ENCODE measurements around the gene FAM9B. TPM values are rescaled to one million over a fixed set of nuclear protein-coding genes. Genes with fewer than 3 reads are reported as not detected.
"Not testable (repeated sequence)": the region's sequence is repeated elsewhere in the genome, so short reads cannot be mapped to it uniquely, and the experiment has no call there.

Gene FAM9B
- total RNA-seq, 1 experiment from 2014 or later, result 0.19 TPM

DNA sequence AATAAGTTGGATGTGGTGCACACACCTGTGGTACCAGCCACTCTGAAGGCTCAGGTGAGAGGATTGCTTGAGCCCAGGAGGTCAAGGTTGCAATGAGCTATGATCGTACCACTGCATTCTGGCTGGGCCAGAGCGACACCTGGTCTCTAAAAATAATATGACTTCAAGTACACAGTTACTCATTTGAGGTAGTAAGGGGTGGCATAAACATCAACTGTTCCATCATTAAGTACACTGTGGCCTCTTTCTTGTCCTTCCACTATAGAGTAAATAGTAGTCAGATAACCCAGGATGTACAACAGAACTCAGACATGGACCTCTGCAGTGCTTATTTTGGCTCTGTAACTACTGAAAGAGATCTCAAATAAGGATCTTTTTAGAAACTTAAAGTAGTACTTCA lies 10.6 kb downstream of the FAM9B start:
- Histone ChIP-seq H3K4me1 (ENCODE audit: insufficient read depth, low read length, poor library complexity, severe bottlenecking) (no peaks in the 10 kb centered on the region), H3K9me3 (ENCODE audit: low read depth, low read length, poor library complexity, severe bottlenecking) (no peaks in the 10 kb centered on the region), H3K36me3 (ENCODE audit: insufficient read depth, low read length, poor library complexity, severe bottlenecking) (no peaks in the 10 kb centered on the region), H3K27me3 (replicated peaks; ENCODE audit: insufficient read depth, low read depth, low read length, poor library complexity) (no peaks in the 10 kb centered on the region), H3K27ac (ENCODE audit: low read depth, low read length, poor library complexity, severe bottlenecking) (no peak overlapping the region), H3K4me3 (ENCODE audit: low read depth, low read length, poor library complexity, severe bottlenecking) (no peak overlapping the region)
- BruUV-seq (replicated peaks), result no TSS peak
- DNase-seq (ENCODE audit: low spot score), result no peak
- TF ChIP-seq, protein P1, sequence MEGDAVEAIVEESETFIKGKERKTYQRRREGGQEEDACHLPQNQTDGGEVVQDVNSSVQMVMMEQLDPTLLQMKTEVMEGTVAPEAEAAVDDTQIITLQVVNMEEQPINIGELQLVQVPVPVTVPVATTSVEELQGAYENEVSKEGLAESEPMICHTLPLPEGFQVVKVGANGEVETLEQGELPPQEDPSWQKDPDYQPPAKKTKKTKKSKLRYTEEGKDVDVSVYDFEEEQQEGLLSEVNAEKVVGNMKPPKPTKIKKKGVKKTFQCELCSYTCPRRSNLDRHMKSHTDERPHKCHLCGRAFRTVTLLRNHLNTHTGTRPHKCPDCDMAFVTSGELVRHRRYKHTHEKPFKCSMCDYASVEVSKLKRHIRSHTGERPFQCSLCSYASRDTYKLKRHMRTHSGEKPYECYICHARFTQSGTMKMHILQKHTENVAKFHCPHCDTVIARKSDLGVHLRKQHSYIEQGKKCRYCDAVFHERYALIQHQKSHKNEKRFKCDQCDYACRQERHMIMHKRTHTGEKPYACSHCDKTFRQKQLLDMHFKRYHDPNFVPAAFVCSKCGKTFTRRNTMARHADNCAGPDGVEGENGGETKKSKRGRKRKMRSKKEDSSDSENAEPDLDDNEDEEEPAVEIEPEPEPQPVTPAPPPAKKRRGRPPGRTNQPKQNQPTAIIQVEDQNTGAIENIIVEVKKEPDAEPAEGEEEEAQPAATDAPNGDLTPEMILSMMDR (conservative IDR thresholded peaks at IDR 0.05; ENCODE audit: low read depth, low read length), result no peak
- CTCF ChIA-PET, result no interaction called here
- intact Hi-C loops (cut with micrococcal nuclease; ENCODE audit: unreplicated experiment), result no loop called here
- POLR2A ChIA-PET (ENCODE audit: low non-redundant PET), result no interaction called here

GRCh38 chrX:9019151-9019550 lies 14.8 kb downstream of the FAM9B start:
- H3K9me3 ChIP-seq (ENCODE audit: low read depth, low read length, poor library complexity, severe bottlenecking), result no peaks in the 10 kb centered on the region
- BruUV-seq (replicated peaks), result no TSS peak
- no peak overlapping the region for H3K4me3 ChIP-seq (ENCODE audit: low read depth, low read length, poor library complexity, severe bottlenecking)
- intact Hi-C loops (cut with micrococcal nuclease; ENCODE audit: unreplicated experiment), result no loop called here
- no peak for TF ChIP-seq EZH2 (IDR thresholded peaks at IDR 0.05; ENCODE audit: borderline replicate concordance, low read depth, low read length, poor library complexity, severe bottlenecking)
- TF ChIP-seq, protein P1 (conservative IDR thresholded peaks at IDR 0.05; ENCODE audit: low read depth, low read length), result no peak
- H3K27me3 ChIP-seq (replicated peaks; ENCODE audit: insufficient read depth, low read depth, low read length, poor library complexity), result no peaks in the 10 kb centered on the region
- ChIA-PET POLR2A (ENCODE audit: low non-redundant PET) (no interaction called here), CTCF (no interaction called here)
- no peaks in the 10 kb centered on the region for H3K36me3 ChIP-seq (ENCODE audit: insufficient read depth, low read length, poor library complexity, severe bottlenecking)
- no peak overlapping the region for H3K27ac ChIP-seq (ENCODE audit: low read depth, low read length, poor library complexity, severe bottlenecking)
- no peak for DNase-seq (ENCODE audit: low spot score)
- no peaks in the 10 kb centered on the region for H3K4me1 ChIP-seq (ENCODE audit: insufficient read depth, low read length, poor library complexity, severe bottlenecking)

- H3K36me3 ChIP-seq (ENCODE audit: insufficient read depth, low read length, poor library complexity, severe bottlenecking); DNase-seq (ENCODE audit: low spot score); CTCF ChIA-PET; H3K4me1 ChIP-seq (ENCODE audit: insufficient read depth, low read length, poor library complexity, severe bottlenecking); H3K27ac ChIP-seq (ENCODE audit: low read depth, low read length, poor library complexity, severe bottlenecking); POLR2A ChIA-PET (ENCODE audit: low non-redundant PET); H3K9me3 ChIP-seq (ENCODE audit: low read depth, low read length, poor library complexity, severe bottlenecking); H3K4me3 ChIP-seq (ENCODE audit: low read depth, low read length, poor library complexity, severe bottlenecking); BruUV-seq (replicated peaks); intact Hi-C loops (cut with micrococcal nuclease; ENCODE audit: unreplicated experiment); H3K27me3 ChIP-seq (replicated peaks; ENCODE audit: insufficient read depth, low read depth, low read length, poor library complexity): not testable (repeated sequence)
Observed at GRCh38 chrX:9018332-9018731, 15.6 kb downstream of the FAM9B start.

- CTCF ChIA-PET, result no interaction called here
- TF ChIP-seq, protein P1 (conservative IDR thresholded peaks at IDR 0.05; ENCODE audit: low read depth, low read length), result no peak
- no peak for TF ChIP-seq EZH2 (IDR thresholded peaks at IDR 0.05; ENCODE audit: borderline replicate concordance, low read depth, low read length, poor library complexity, severe bottlenecking)
- no peaks in the 10 kb centered on the region for H3K27me3 ChIP-seq (replicated peaks; ENCODE audit: insufficient read depth, low read depth, low read length, poor library complexity)
- POLR2A ChIA-PET (ENCODE audit: low non-redundant PET), result no interaction called here
- H3K9me3 ChIP-seq (ENCODE audit: low read depth, low read length, poor library complexity, severe bottlenecking), result no peaks in the 10 kb centered on the region
- no TSS peak for BruUV-seq (replicated peaks)
- H3K36me3 ChIP-seq (ENCODE audit: insufficient read depth, low read length, poor library complexity, severe bottlenecking), result no peaks in the 10 kb centered on the region
- H3K4me3 ChIP-seq (ENCODE audit: low read depth, low read length, poor library complexity, severe bottlenecking), result no peak overlapping the region
- no peak overlapping the region for H3K27ac ChIP-seq (ENCODE audit: low read depth, low read length, poor library complexity, severe bottlenecking)
- intact Hi-C loops (cut with micrococcal nuclease; ENCODE audit: unreplicated experiment), result no loop called here
- DNase-seq (ENCODE audit: low spot score), result no peak
- no peaks in the 10 kb centered on the region for H3K4me1 ChIP-seq (ENCODE audit: insufficient read depth, low read length, poor library complexity, severe bottlenecking)
Observed at GRCh38 chrX:9003041-9003440, 30.9 kb downstream of the FAM9B start.

All from A673 (cell line).